Neural cell (in vitro differentiated cells): ENCODE measurements around the gene TFAP2C. TPM values are rescaled to one million over a fixed set of nuclear protein-coding genes. Genes with fewer than 3 reads are reported as not detected.

Experiments
- H2AFZ ChIP-seq: fragments of 200-600, 300-800 bp; sonication (generic), shearing (Covaris generic); 2 replicates; pipeline ENCODE4 v1.6.0; 2014; ENCODE audit warnings: low read depth, mild to moderate bottlenecking, antibody characterized with exemption, low read length, moderate library complexity
- H3F3A ChIP-seq: fragments of 200-600 bp; shearing (Covaris generic); 2 replicates; pipeline ENCODE4 v1.6.1; 2016; ENCODE audit warnings: mild to moderate bottlenecking, moderate library complexity, mixed read lengths, antibody characterized with exemption, low read length; ENCODE audit not compliant: insufficient read depth, poor library complexity, severe bottlenecking
- H3K27ac ChIP-seq: fragments of 200-600, 300-800 bp; sonication (generic), shearing (Covaris generic); 2 replicates; pipeline ENCODE4 v1.5.1; 2014; ENCODE audit warnings: mild to moderate bottlenecking, low read length, moderate library complexity
- H3K27me3 ChIP-seq: fragments of 300-800, 200-600 bp; sonication (generic), shearing (Covaris generic); 2 replicates; pipeline ENCODE4 v1.6.0; 2014; ENCODE audit warnings: mild to moderate bottlenecking, low read depth, low read length, moderate library complexity; ENCODE audit not compliant: insufficient read depth
- H3K36me3 ChIP-seq: fragments of 300-800, 200-600 bp; sonication (generic), shearing (Covaris generic); 2 replicates; pipeline ENCODE4 v1.5.1; 2014; ENCODE audit warnings: mild to moderate bottlenecking, antibody characterized with exemption, low read length, moderate library complexity; ENCODE audit not compliant: insufficient read depth
- H3K4me2 ChIP-seq: fragments of 300-800, 200-600 bp; sonication (generic), shearing (Covaris generic); 2 replicates; pipeline ENCODE4 v1.6.0; 2014; ENCODE audit warnings: mild to moderate bottlenecking, low read length
- H3K4me3 ChIP-seq: fragments of 300-800, 200-600 bp; sonication (generic), shearing (Covaris generic); 2 replicates; pipeline ENCODE4 v1.5.1; 2014; ENCODE audit warnings: mild to moderate bottlenecking, low read length, moderate library complexity
- H3K79me2 ChIP-seq: fragments of 200-600 bp; shearing (Covaris generic); replicated peaks from 2 replicates; pipeline ENCODE4 v1.6.0; 2014; ENCODE audit warnings: mild to moderate bottlenecking, low read length, moderate library complexity; ENCODE audit not compliant: insufficient read depth
- H3K9ac ChIP-seq: fragments of 300-800, 200-600 bp; sonication (generic), shearing (Covaris generic); 2 replicates; pipeline ENCODE4 v1.6.1; 2016; ENCODE audit warnings: mild to moderate bottlenecking, low read length, mixed read lengths
- H3K9me2 ChIP-seq: fragments of 200-600 bp; shearing (Covaris generic); 2 replicates; pipeline ENCODE4 v1.6.1; 2016; ENCODE audit warnings: mild to moderate bottlenecking, low read length, mixed read lengths; ENCODE audit not compliant: insufficient read depth
- H3K9me3 ChIP-seq: fragments of 200-600, 300-800 bp; sonication (generic), shearing (Covaris generic); 2 replicates; pipeline ENCODE4 v1.6.1; 2016; ENCODE audit warnings: mild to moderate bottlenecking, mixed run types, low read length, moderate library complexity, mixed read lengths
- H4K20me1 ChIP-seq: fragments of 200-600 bp; shearing (Covaris generic); 2 replicates; pipeline ENCODE4 v1.6.1; 2016; ENCODE audit warnings: mild to moderate bottlenecking, mixed run types; ENCODE audit not compliant: insufficient read depth
- CTCF ChIP-seq: fragments of 450-650 bp; IDR thresholded peaks from 2 replicates; pipeline ENCODE4 v1.5.1; 2014; ENCODE audit warnings: antibody characterized with exemption, mild to moderate bottlenecking, moderate library complexity; ENCODE audit not compliant: poor library complexity, severe bottlenecking
- EP300 ChIP-seq: fragments of 450-650 bp; conservative IDR thresholded peaks from 2 replicates; pipeline ENCODE4 v1.6.1; 2014; ENCODE audit warnings: antibody characterized with exemption, mild to moderate bottlenecking, moderate library complexity; ENCODE audit not compliant: poor library complexity, severe bottlenecking
- EZH2 ChIP-seq: fragments of 200-600, 300-800 bp; shearing (Covaris generic), sonication (generic); IDR thresholded peaks from 2 replicates; pipeline ENCODE4 v1.6.1; 2014; ENCODE audit warnings: antibody characterized with exemption, low read length, borderline replicate concordance, mild to moderate bottlenecking; ENCODE audit not compliant: insufficient read depth, poor library complexity, severe bottlenecking
- MXI1 ChIP-seq: fragments of 450-650 bp; conservative IDR thresholded peaks from 2 replicates; pipeline ENCODE4 v1.6.1; 2014; ENCODE audit warnings: antibody characterized with exemption, mild to moderate bottlenecking; ENCODE audit not compliant: poor library complexity, severe bottlenecking
- POLR2AphosphoS5 ChIP-seq: IDR thresholded peaks from 2 replicates; pipeline ENCODE4 v1.6.1; 2012
- RAD21 ChIP-seq: fragments of 450-650 bp; conservative IDR thresholded peaks from 2 replicates; pipeline ENCODE4 v1.6.1; 2014; ENCODE audit warnings: antibody characterized with exemption, mild to moderate bottlenecking, moderate library complexity
- SMC3 ChIP-seq: fragments of 450-650 bp; conservative IDR thresholded peaks from 2 replicates; pipeline ENCODE4 v1.6.1; 2014; ENCODE audit warnings: antibody characterized with exemption, mild to moderate bottlenecking, moderate library complexity; ENCODE audit not compliant: poor library complexity
- TAF1 ChIP-seq: IDR thresholded peaks from 2 replicates; pipeline ENCODE4 v1.6.1; 2012; ENCODE audit warnings: low read depth
- polyA plus RNA-seq: library from polyadenylated mRNA; depleted of rRNA; stranded (reverse); fragments of >200 nt; gene quantifications from 2 replicates; pipeline ENCODE4 v1.2.3, GENCODE V29; 2014
- TF ChIP-seq, protein P1 (sequence below): IDR thresholded peaks from 2 replicates; pipeline ENCODE4 v1.6.1; 2012; ENCODE audit warnings: borderline replicate concordance

TFAP2C gene
- polyA plus RNA-seq, 1 donor from 2014 or later: not detected

- no peaks in the 10 kb centered on the region for H3K27me3 ChIP-seq
- no peaks in the 10 kb centered on the region for H3K36me3 ChIP-seq
- no peaks in the 10 kb centered on the region for H4K20me1 ChIP-seq
- no peaks in the 10 kb centered on the region for H3F3A ChIP-seq
- no peaks in the 10 kb centered on the region for H3K79me2 ChIP-seq
- no peak overlapping the region for H3K27ac ChIP-seq
- TF ChIP-seq EZH2: no peak
- no peak for TF ChIP-seq CTCF
- TF ChIP-seq POLR2AphosphoS5: no peak
- TF ChIP-seq, protein P1, sequence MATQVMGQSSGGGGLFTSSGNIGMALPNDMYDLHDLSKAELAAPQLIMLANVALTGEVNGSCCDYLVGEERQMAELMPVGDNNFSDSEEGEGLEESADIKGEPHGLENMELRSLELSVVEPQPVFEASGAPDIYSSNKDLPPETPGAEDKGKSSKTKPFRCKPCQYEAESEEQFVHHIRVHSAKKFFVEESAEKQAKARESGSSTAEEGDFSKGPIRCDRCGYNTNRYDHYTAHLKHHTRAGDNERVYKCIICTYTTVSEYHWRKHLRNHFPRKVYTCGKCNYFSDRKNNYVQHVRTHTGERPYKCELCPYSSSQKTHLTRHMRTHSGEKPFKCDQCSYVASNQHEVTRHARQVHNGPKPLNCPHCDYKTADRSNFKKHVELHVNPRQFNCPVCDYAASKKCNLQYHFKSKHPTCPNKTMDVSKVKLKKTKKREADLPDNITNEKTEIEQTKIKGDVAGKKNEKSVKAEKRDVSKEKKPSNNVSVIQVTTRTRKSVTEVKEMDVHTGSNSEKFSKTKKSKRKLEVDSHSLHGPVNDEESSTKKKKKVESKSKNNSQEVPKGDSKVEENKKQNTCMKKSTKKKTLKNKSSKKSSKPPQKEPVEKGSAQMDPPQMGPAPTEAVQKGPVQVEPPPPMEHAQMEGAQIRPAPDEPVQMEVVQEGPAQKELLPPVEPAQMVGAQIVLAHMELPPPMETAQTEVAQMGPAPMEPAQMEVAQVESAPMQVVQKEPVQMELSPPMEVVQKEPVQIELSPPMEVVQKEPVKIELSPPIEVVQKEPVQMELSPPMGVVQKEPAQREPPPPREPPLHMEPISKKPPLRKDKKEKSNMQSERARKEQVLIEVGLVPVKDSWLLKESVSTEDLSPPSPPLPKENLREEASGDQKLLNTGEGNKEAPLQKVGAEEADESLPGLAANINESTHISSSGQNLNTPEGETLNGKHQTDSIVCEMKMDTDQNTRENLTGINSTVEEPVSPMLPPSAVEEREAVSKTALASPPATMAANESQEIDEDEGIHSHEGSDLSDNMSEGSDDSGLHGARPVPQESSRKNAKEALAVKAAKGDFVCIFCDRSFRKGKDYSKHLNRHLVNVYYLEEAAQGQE: no peak
- no peak for TF ChIP-seq TAF1
- no peak for TF ChIP-seq EP300
- no peak for TF ChIP-seq SMC3
- no peak for TF ChIP-seq MXI1
- no peak for TF ChIP-seq RAD21
- H3K4me3 ChIP-seq: no peak overlapping the region
- H3K9ac ChIP-seq: no peak overlapping the region
- H2AFZ ChIP-seq: no peak overlapping the region
- no peaks in the 10 kb centered on the region for H3K9me3 ChIP-seq
- no peaks in the 10 kb centered on the region for H3K9me2 ChIP-seq
- no peak overlapping the region for H3K4me2 ChIP-seq
Measured at GRCh38 chr20:56592817-56593216, 36.3 kb upstream of the TFAP2C start.

DNA sequence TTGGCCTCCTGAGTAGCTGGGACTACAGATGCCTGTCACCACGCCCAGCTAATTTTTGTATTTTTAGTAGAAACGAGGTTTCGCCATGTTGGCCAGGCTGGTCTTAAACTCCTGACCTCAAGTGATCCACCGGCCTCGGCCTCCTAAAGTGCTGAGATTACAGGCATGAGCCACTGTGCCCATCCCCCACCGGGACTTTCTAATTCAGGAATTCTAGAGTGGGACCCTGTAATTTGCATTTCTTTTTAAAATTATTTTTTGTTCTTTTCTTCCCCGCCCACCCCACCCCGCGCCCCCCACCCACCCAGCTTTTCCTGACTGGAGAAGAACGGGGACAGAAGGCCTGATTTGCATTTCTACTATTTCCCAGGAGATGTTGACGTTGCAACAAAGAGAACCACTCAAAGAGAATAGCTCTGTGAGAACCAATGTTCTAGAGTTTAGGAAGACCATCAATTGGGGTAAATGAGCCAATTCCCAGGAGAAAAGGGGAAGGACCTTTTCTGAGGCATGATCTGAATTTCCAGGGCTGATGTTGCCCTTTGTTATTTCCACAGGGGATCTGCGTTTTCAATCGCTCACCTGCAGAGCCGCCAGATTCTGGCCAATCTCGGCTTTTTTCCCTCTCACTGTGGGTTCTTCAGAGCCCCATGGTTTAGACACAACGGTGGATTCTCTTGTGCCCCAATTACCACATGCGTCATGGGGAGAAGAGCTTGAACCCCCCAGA is 33.2 kb upstream of the TFAP2C start:
- H3K9ac ChIP-seq: no peak overlapping the region
- no peak overlapping the region for H3K4me3 ChIP-seq
- H3K9me2 ChIP-seq: no peaks in the 10 kb centered on the region
- no peak overlapping the region for H3K4me2 ChIP-seq
- no peaks in the 10 kb centered on the region for H3F3A ChIP-seq
- no peaks in the 10 kb centered on the region for H3K9me3 ChIP-seq
- H3K79me2 ChIP-seq: no peaks in the 10 kb centered on the region
- H4K20me1 ChIP-seq: no peaks in the 10 kb centered on the region
- no peaks in the 10 kb centered on the region for H3K36me3 ChIP-seq
- no peaks in the 10 kb centered on the region for H3K27me3 ChIP-seq
- H3K27ac ChIP-seq: no peak overlapping the region
- no peak overlapping the region for H2AFZ ChIP-seq
- TF ChIP-seq SMC3 (no peak), MXI1 (no peak), EP300 (no peak), RAD21 (no peak), CTCF (no peak), EZH2 (no peak), POLR2AphosphoS5 (no peak), TAF1 (no peak)
- TF ChIP-seq, protein P1: no peak
